ENCODE results near the gene PIGV.
"Not testable (repeated sequence)": the region's sequence is repeated elsewhere in the genome, so short reads cannot be mapped to it uniquely, and the experiment has no call there.

The PIGV gene

DNA sequence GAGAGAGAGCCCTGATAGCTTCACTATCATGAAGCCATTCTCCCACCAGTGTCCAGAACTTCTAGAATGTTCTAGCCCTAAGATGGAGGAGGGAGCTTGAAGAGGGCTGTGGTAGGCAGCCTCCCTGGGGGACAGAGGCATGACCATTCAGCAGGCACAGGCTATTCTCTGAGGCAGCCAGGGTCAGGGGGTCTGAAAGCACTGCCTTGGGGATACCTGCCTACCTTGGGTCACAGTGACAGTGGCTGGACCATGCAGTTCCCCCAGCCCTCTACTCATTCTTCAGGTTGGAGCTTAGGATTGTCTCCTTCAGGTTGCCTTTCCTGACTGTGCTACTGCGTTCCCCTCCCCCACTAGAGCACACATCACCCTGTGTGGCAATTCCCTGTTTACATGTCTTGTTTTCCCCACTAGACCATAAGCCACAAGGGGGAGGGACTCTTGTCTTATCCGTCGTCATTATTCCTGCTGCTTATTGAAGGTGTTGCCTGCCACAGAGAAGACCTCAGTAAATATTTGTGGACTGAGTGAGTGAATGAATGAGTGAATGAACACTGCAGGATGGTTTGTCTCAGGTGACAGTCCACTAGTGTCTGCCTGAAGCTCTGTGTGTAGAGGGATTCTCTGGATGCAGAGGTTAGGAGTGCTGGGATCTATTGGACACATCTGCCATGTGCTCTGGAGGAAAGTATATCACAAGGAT lies 43.9 kb downstream of the PIGV start:
- peak; percentile 45 for DNase-seq (ENCODE audit: low read depth)
- TF ChIP-seq, protein P1, sequence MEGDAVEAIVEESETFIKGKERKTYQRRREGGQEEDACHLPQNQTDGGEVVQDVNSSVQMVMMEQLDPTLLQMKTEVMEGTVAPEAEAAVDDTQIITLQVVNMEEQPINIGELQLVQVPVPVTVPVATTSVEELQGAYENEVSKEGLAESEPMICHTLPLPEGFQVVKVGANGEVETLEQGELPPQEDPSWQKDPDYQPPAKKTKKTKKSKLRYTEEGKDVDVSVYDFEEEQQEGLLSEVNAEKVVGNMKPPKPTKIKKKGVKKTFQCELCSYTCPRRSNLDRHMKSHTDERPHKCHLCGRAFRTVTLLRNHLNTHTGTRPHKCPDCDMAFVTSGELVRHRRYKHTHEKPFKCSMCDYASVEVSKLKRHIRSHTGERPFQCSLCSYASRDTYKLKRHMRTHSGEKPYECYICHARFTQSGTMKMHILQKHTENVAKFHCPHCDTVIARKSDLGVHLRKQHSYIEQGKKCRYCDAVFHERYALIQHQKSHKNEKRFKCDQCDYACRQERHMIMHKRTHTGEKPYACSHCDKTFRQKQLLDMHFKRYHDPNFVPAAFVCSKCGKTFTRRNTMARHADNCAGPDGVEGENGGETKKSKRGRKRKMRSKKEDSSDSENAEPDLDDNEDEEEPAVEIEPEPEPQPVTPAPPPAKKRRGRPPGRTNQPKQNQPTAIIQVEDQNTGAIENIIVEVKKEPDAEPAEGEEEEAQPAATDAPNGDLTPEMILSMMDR (conservative IDR thresholded peaks at IDR 0.05; ENCODE audit: low read depth, low read length), result no peak
- no peak overlapping the region for H3K4me3 ChIP-seq (ENCODE audit: low read depth, low read length)

- no peak for DNase-seq (ENCODE audit: low read depth)
- TF ChIP-seq, protein P1 (conservative IDR thresholded peaks at IDR 0.05; ENCODE audit: low read depth, low read length), result no peak
Measured at GRCh38 chr1:26832249-26832960, 44.7 kb downstream of the PIGV start.

DNA sequence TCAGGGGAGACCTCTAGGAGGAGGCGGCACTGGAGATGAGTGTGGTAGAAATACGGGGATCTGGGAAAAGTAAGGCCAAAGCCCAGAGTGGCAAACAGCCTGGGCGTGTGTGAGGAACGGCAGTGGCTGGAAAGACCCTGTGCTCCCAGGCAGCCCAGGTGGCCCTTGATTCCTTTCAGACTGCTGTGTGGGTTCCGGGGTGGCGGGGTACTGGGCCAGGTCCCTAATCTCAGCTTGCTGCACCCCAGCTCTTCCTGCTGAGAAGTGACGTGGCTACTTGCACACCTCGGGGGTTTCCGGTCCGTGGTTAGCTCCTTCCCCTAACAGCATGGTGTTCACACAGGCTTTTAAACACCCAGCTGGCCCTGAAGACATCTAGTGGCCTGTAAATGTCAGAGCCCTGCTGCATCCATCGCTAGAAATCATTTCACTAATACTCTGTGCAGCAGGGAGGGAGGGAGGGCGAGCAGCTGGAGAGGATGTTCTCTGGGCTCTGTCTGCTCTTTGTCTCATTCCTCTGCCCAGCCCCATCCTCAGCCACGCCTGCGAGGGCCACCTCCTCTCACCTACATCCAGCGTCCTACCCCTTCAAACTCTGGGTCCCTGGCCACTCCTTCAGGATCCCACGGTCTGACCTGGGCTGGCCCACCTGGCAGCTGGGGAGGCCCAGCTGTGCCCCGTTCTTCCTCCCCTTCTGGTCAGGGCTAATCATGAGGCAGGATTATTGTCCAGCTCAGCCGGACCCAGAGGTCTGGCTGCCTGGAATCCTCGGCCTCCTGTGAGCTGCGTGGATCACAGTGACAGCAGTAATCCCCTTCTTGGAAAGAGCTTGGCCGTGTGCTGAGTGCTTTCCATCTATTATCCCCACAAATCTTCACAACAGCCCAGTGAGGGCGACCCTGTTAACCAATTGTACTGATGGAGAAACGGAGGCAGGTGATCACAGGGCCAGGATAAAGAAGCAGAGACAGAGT lies 46.0 kb downstream of the PIGV start:
- TF ChIP-seq, protein P1 (conservative IDR thresholded peaks at IDR 0.05; ENCODE audit: low read depth, low read length), result peak; percentile 26
- no peak overlapping the region for H3K4me3 ChIP-seq (ENCODE audit: low read depth, low read length)
- peak; percentile 52 for DNase-seq (ENCODE audit: low read depth)

More at GRCh38 chr1:26832249-26832960, 44.7 kb downstream of the PIGV start:
- no peak overlapping the region for H3K4me3 ChIP-seq (ENCODE audit: low read depth, low read length)

GRCh38 chr1:26837665-26838064 lies 49.9 kb downstream of the PIGV start:
- DNase-seq (ENCODE audit: low read depth); H3K4me3 ChIP-seq (ENCODE audit: low read depth, low read length): not testable (repeated sequence)

GRCh38 chr1:26838474-26839338 lies 51.0 kb downstream of the PIGV start:
- peak; percentile 57 for DNase-seq (ENCODE audit: low read depth)
- TF ChIP-seq, protein P1 (conservative IDR thresholded peaks at IDR 0.05; ENCODE audit: low read depth, low read length), result no peak
- no peak overlapping the region for H3K4me3 ChIP-seq (ENCODE audit: low read depth, low read length)

- H3K4me3 ChIP-seq (ENCODE audit: low read depth, low read length), result no peak overlapping the region
- DNase-seq (ENCODE audit: low read depth), result no peak
- TF ChIP-seq, protein P1 (conservative IDR thresholded peaks at IDR 0.05; ENCODE audit: low read depth, low read length), result no peak
Measured at GRCh38 chr1:26839339-26839722, 51.6 kb downstream of the PIGV start.

All from choroid plexus epithelial cell (primary cell).